H7 (cell line): ENCODE data around the gene ATF6B. TPM values are rescaled to one million over a fixed set of nuclear protein-coding genes. Genes with fewer than 3 reads are reported as not detected.
A peak's percentile ranks its signal among the peaks of the same experiment; 100 is the strongest.

Experiments used
- DNase-seq: peaks from one replicate; pipeline ENCODE4 v3.0.0; 2012
- H3K27me3 ChIP-seq: 2 replicates; pipeline ENCODE4 v1.6.0; 2011; ENCODE audit warnings: mild to moderate bottlenecking, low read length; ENCODE audit not compliant: control insufficient read depth, insufficient read depth
- H3K36me3 ChIP-seq: replicated peaks from 2 replicates; pipeline ENCODE4 v1.5.1; 2011; ENCODE audit warnings: low read length; ENCODE audit not compliant: control insufficient read depth, insufficient read depth
- H3K4me3 ChIP-seq: 2 replicates; pipeline ENCODE4 v1.5.1; 2011; ENCODE audit warnings: low read depth, mild to moderate bottlenecking, control low read depth, low read length, moderate library complexity; ENCODE audit not compliant: insufficient read depth
- total RNA-seq: library from RNA; depleted of rRNA; stranded (reverse); fragments of >200 nt; shearing (Covaris generic); gene quantifications from 2 replicates; pipeline ENCODE4 v1.2.3, GENCODE V29; 2014

Gene ATF6B
- total RNA-seq, 1 experiment from 2014 or later: 26.2 TPM

DNA sequence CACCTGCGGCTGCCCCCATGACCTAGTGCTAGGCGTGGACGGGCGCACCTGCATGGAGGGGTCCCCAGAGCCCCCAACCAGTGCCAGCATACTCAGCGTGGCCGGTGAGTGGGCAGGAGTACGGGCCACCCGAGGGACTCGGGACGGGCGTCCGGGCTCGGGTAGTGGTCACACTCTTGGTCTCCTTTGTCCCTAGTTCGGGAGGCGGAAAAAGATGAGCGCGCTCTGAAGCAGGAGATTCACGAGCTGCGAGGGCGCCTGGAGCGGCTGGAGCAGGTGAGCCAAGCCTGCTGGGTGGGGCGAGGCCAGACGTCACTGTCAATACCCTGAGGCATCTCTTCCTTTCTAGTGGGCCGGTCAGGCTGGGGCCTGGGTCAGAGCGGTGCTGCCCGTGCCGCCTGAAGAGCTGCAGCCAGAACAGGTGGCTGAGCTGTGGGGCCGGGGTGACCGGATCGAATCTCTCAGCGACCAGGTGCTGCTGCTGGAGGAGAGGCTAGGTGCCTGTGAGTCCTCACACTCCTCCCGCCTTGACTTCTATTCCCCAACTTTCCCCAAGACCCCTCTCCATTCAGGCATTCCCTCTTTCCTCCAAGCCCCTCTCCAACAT lies 39.2 kb upstream of the ATF6B start:
- no peak overlapping the region for H3K4me3 ChIP-seq
- DNase-seq: peak; percentile 63
- peaks cover 20% of the 10 kb centered on the region for H3K36me3 ChIP-seq
- no peaks in the 10 kb centered on the region for H3K27me3 ChIP-seq

DNA sequence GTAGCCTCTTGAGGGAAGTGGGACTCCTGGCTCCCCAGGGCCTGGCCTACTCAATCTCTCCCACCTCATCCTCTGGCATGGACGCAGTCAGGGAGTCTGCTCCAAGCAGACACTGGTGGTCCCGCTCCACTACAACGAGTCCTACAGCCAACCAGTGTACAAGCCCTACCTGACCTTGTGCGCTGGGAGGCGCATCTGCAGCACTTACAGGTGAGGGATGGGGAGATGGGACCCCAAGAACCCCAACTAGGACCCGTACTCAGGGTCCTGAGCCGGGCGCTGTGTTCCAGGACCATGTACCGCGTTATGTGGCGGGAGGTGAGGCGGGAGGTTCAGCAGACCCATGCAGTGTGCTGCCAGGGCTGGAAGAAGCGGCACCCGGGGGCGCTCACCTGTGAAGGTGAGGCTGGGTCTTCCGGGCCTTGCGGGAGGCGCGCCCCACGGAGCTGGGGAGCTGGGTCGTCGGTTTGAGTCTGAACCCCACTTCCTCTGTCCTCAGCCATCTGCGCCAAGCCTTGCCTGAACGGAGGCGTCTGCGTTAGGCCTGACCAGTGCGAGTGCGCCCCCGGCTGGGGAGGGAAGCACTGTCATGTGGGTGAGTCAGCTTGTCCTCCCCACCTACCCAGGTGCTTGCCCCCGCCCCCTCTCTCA lies 38.5 kb upstream of the ATF6B start:
- H3K27me3 ChIP-seq: no peaks in the 10 kb centered on the region
- DNase-seq: peak; percentile 95
- H3K4me3 ChIP-seq: no peak overlapping the region
- H3K36me3 ChIP-seq: peaks cover 20% of the 10 kb centered on the region

DNA sequence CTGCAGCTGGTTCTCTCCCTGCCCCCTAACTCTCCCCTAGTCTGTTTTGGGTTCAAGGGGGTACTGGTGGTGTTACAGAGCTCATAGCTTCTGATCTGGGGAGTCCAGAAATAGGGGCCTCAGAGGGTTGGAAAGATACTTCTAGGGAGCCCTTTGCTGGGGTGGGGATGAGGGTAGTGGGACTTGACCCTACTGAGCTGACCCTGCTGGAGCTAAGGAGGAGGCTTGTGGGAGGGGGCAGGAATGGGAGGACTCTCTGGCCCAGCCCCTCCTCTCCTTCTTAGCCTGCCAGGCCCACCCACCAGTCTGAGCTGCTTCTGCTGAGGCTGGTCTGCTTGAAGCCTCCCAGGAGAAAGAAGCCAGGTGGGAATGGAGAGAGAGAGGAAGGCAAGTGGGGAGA lies 36.2 kb upstream of the ATF6B start, which contains the start of gene EGFL8:
Gene EGFL8 (plus strand): TSS at position 301 of the 400 bp plus-strand sequence. CDS start 1,571 bp downstream, outside the sequence.
- Histone ChIP-seq H3K4me3 (no peak within 1 kb of the TSS), H3K36me3 (peaks cover 3% of the 10 kb centered on the region), H3K27me3 (no peaks in the 10 kb centered on the region)
- no peak for DNase-seq

- no peak overlapping the region for H3K4me3 ChIP-seq
- DNase-seq: no peak
- peaks cover under 1% of the 10 kb centered on the region for H3K36me3 ChIP-seq
- H3K27me3 ChIP-seq: no peaks in the 10 kb centered on the region
Measured at GRCh38 chr6:32163559-32164258, 35.7 kb upstream of the ATF6B start.

GRCh38 chr6:32158052-32158451 lies 30.0 kb upstream of the ATF6B start:
- Histone ChIP-seq H3K27me3 (peaks cover 1% of the 10 kb centered on the region; the same call in 1 of the 2 replicates), H3K36me3 (peaks cover 10% of the 10 kb centered on the region), H3K4me3 (no peak overlapping the region)
- DNase-seq: no peak

- DNase-seq: no peak
- Histone ChIP-seq H3K36me3 (peaks cover 10% of the 10 kb centered on the region), H3K4me3 (no peak overlapping the region), H3K27me3 (peaks cover 13% of the 10 kb centered on the region)
Measured at GRCh38 chr6:32156891-32157290, 28.8 kb upstream of the ATF6B start.

GRCh38 chr6:32154514-32155161 lies 26.6 kb upstream of the ATF6B start:
- H3K4me3 ChIP-seq: peak overlapping the region; percentile 80
- H3K36me3 ChIP-seq: peaks cover 10% of the 10 kb centered on the region
- DNase-seq: peak; percentile 89
- H3K27me3 ChIP-seq: peaks cover 35% of the 10 kb centered on the region

GRCh38 chr6:32153564-32154513 lies 25.8 kb upstream of the ATF6B start, which contains the start of gene PPT2:
TSS of gene PPT2 (plus strand) at chr6:32154141. CDS start at chr6:32154595, 454 bp downstream.
- DNase-seq: peak; percentile 94
- Histone ChIP-seq H3K27me3 (peaks cover 43% of the 10 kb centered on the region), H3K4me3 (peak within 1 kb of the TSS; percentile 80), H3K36me3 (peaks cover 10% of the 10 kb centered on the region)

DNA sequence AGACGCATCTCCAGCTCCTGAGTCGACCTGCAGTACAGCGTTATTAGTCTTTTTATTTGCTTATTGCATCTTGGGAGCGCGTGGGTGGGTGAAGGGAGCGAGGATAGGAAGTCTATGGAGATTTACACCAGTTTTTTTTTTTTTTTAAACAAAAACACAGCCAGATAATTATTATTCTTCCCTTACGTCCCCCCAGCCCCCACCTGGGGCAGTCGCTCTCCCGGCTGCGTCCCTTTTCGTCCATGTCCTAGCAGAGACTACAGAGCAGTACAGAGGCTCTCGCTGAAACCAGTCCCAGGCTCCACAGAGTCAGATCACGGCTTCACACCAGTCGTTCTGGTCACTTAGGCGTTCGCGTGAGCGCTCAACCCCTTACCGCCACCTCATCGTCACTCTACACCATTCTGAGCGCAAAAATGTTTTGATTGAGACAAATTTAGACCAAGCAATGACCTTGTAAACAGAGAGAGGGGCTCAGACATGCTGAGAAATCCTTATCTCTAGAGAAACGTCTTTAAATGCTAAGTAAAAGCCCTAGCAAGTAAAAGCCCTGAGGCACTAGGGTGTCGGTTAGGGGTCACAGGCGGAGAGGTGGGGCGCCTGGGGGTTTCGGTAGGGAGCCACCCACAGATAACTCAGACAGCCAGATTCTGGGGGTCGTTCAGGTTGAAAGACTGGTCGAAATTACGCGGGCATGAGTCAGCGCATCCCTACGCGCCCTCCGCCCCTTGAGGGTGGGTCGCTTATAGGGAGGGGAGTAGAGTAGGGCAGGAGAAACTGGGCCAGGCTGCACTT lies 24.9 kb upstream of the ATF6B start:
- peaks cover 44% of the 10 kb centered on the region for H3K27me3 ChIP-seq
- peak overlapping the region; percentile 80 for H3K4me3 ChIP-seq
- H3K36me3 ChIP-seq: peaks cover 10% of the 10 kb centered on the region
- peak; percentile 85 for DNase-seq

DNA sequence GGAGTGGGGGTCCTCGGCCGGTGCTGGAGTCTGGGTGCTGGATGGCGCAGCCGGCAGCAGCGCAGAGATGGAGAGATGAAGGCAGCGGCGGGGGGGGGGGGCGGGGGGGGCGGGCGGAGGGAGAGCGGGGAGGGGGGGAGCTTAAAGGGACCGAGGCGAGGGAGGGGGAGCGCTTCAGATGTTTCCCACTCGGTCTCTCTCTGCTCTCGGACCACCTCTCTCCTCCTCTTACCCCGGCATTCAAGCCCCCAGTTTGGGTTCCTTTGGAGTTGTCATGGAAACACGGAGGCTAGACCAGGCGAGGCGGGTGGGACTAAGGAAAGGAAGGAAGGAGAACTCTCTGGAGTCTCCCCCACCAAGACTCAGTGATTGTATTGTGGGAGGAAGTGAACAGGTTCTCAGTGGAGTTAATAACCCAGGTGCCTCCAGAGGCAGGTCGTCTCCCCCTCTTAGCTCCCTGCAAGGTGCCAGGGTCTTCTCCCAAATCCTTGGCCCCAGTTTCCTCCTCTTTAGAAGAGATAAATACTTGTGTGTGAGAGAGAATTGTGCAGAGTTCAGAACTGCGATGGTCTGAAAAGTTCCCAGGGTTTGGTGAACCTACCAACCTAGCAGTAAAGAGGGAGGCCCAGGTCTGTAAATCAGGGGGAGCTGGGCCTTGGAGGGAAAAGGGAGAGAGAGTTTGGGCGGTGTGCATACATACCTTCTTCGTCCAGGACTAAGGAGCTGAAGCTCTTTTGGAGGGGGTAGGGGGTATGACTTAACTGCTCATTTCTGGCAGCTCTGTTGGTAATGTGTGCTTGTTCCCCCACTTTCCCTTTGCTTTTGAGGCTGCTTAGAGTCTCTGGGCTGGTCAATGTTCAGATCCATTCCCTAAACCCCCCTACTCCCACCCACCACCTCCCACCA lies 24.1 kb upstream of the ATF6B start, which contains the start of gene PRRT1:
Gene PRRT1 (minus strand): TSS at position 77 of the 906 bp plus-strand sequence. CDS start 112 bp downstream, outside the sequence.
- Histone ChIP-seq H3K4me3 (peak within 1 kb of the TSS; percentile 80), H3K36me3 (peaks cover 5% of the 10 kb centered on the region), H3K27me3 (peaks cover 48% of the 10 kb centered on the region)
- peak; percentile 69 for DNase-seq

GRCh38 chr6:32151181-32151862 lies 23.3 kb upstream of the ATF6B start:
- peak overlapping the region; percentile 80; the same call in 1 of the 2 replicates for H3K4me3 ChIP-seq
- H3K27me3 ChIP-seq: peaks cover 48% of the 10 kb centered on the region
- H3K36me3 ChIP-seq: peaks cover 3% of the 10 kb centered on the region
- peak; percentile 76 for DNase-seq
